PC-9 (cell line): ENCODE measurements around the gene TIMM29.

Experiments used
- CTCF ChIP-seq: fragments of 200-600 bp; sonication (generic); conservative IDR thresholded peaks from 2 replicates; pipeline ENCODE4 v1.6.1; 2017; ENCODE audit warnings: mixed run types, antibody characterized with exemption, mild to moderate bottlenecking, moderate library complexity
- EZH2 ChIP-seq: fragments of 200-600 bp; sonication (generic); IDR thresholded peaks from 2 replicates; pipeline ENCODE4 v1.8.0; 2017; ENCODE audit warnings: antibody characterized with exemption, low read depth

GRCh38 chr19:10935371-10936059, 6.9 kb downstream of the TIMM29 start:
- TF ChIP-seq CTCF (no peak), EZH2 (no peak)
